ENCODE measurements around the gene TNK2.

Gene TNK2

DNA sequence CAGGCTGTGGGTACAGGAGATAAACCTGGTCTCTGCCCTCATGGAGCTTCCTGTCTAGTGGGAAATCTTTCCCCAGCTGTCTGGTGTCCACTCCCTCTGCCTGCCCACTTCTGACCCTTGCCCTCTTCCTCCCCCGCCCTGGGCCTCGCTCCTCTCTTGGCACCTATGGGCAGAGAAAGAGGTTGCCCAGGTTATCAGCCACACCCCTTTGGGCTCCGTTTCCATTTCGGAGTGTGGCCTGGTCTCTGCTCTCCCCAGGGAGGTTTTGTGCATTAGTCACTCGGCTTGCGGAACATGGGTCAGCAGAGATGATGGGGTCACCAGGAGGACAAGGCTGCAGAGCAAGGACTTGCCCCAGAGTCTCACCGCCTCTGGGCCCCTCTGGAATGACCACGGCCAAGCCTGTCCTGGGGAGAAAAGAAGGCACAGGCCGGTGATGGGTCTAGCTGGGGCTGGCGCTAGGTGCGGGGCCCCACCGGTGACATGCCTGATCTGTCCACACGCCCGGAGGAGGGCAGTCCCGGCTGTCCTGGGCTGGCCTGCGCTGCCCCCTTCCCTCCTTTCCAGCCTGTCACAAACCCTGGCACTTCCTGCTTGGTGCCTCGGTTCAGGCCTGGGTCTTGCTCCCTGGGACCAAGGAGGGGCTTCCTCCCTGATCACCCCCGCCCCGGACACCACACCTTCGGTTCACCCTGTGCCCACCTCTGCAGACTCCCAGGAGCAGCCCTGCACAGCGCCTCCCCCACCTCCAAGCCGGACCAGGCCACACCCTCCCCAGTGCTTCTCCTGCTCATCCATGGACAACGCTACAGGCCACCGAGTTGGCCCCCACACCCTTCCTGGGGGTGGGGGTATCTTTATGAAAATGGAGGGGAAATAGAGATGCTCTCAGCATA lies 61.0 kb downstream of the TNK2 start:
- DNase-seq, result no peak
- no peaks in the 10 kb centered on the region for H3K9me3 ChIP-seq
- H3K4me1 ChIP-seq, result no peaks in the 10 kb centered on the region
- no peak overlapping the region for H3K4me3 ChIP-seq
- H3K27ac ChIP-seq, result no peak overlapping the region
- no peaks in the 10 kb centered on the region for H3K36me3 ChIP-seq
- peaks cover 0 to 12% of the 10 kb centered on the region in 2 donors for H3K27me3 ChIP-seq
- TF ChIP-seq, protein P1, sequence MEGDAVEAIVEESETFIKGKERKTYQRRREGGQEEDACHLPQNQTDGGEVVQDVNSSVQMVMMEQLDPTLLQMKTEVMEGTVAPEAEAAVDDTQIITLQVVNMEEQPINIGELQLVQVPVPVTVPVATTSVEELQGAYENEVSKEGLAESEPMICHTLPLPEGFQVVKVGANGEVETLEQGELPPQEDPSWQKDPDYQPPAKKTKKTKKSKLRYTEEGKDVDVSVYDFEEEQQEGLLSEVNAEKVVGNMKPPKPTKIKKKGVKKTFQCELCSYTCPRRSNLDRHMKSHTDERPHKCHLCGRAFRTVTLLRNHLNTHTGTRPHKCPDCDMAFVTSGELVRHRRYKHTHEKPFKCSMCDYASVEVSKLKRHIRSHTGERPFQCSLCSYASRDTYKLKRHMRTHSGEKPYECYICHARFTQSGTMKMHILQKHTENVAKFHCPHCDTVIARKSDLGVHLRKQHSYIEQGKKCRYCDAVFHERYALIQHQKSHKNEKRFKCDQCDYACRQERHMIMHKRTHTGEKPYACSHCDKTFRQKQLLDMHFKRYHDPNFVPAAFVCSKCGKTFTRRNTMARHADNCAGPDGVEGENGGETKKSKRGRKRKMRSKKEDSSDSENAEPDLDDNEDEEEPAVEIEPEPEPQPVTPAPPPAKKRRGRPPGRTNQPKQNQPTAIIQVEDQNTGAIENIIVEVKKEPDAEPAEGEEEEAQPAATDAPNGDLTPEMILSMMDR (IDR thresholded peaks at IDR 0.05), result no peak
- intact Hi-C loops (cut with DNase I; ENCODE audit: low total_unique reads), result no loop called here

DNA sequence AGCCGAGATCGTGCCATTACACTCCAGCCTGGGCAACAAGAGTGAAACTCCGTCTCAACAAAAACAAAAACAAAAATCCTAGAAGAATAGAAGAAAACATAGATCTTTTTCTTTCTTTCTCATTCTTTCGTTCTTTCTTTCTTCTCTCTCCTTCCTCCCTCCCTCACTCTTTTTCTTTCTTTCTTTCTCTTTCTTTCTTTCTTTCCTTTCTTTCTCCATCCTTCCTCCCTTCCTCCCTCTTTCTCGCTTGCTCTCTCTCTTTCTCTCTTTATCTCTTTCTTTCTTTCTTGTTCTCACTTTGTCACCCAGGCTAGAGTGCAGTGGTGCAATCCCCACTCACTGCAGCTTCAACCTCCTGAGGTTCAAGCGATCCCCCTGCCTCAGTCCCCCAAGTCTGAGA lies 62.9 kb downstream of the TNK2 start:
- Histone ChIP-seq H3K27ac (no peak overlapping the region), H3K9me3 (no peaks in the 10 kb centered on the region), H3K4me3 (no peak overlapping the region), H3K27me3 (peaks cover 0 to 7% of the 10 kb centered on the region in 2 donors), H3K4me1 (no peaks in the 10 kb centered on the region), H3K36me3 (no peaks in the 10 kb centered on the region)
- TF ChIP-seq, protein P1 (IDR thresholded peaks at IDR 0.05), result no peak
- intact Hi-C loops (cut with DNase I; ENCODE audit: low total_unique reads), result no loop called here
- DNase-seq, result no peak

DNA sequence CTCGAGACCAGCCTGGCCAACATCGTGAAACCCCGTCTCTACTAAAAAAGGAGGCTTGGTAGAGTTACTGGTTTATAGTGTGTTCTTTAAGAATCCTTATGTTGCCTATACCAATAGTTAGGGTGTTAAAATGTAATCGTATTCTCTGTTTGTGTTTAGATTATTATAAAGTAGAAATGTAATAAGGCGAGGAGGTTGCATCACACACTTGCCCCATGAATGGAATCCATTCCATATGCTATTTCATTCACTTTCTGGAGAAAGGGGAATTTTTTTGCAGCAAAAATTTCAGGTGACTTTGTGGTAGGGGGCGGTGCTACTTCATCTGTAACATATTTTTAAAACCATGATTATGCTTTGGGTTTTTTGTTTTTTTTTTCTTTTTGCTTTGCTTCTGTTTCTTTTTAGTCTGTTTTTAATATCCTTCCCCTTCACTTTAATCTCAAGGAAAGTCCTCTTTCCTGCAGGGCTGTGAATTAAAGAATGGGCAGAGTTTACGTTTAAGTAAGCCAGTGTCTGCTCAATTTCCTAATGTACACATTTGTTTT lies 63.6 kb downstream of the TNK2 start:
- Histone ChIP-seq H3K27me3 (peaks cover 0 to 8% of the 10 kb centered on the region in 2 donors), H3K36me3 (no peaks in the 10 kb centered on the region), H3K4me1 (no peaks in the 10 kb centered on the region), H3K9me3 (no peaks in the 10 kb centered on the region), H3K4me3 (no peak overlapping the region), H3K27ac (no peak overlapping the region)
- intact Hi-C loops (cut with DNase I; ENCODE audit: low total_unique reads), result no loop called here
- TF ChIP-seq, protein P1 (IDR thresholded peaks at IDR 0.05), result no peak
- DNase-seq, result no peak

DNA sequence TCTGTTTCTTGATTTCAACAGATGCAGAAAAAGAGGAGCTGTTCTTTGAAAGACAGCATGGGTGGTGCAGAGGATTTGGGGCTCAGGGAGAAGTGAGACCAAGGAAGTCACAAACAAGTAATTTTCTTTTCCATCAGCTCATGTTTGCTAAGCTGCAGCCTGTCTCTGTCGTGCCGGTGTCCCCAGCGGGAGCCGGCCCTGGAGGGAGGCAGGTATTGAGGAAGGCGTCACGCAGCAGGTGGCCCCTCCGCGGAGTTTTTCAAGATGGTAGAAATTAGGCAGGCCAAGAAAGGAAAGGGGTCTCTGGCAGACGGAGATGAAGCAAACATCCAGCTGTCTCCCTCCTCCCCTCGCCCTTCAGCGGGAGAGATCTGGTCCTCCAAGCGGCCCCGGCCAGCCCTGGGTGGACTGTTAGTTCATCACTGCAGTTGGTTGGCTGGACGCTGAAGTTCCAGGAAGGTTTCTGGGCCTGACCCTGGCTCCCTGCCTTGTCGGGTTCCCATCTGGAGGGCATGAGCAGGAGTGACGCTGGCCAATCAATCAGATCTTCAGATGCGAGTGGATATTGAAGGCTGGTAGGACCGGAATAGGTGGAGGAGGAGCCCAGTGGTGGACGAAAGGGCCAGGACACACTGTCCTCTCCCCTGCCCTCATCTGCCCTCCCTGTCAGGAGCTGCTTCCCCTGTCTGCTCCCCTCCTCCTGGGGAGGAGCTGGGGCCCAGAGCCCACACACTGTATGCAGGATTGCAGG lies 68.9 kb downstream of the TNK2 start:
- Histone ChIP-seq H3K9me3 (no peaks in the 10 kb centered on the region), H3K4me1 (no peaks in the 10 kb centered on the region), H3K4me3 (no peak overlapping the region), H3K27me3 (peaks cover 0 to 25% of the 10 kb centered on the region in 2 donors), H3K36me3 (no peaks in the 10 kb centered on the region), H3K27ac (no peak overlapping the region)
- intact Hi-C loops (cut with DNase I; ENCODE audit: low total_unique reads), result no loop called here
- TF ChIP-seq, protein P1 (IDR thresholded peaks at IDR 0.05), result no peak
- DNase-seq, result no peak

DNA sequence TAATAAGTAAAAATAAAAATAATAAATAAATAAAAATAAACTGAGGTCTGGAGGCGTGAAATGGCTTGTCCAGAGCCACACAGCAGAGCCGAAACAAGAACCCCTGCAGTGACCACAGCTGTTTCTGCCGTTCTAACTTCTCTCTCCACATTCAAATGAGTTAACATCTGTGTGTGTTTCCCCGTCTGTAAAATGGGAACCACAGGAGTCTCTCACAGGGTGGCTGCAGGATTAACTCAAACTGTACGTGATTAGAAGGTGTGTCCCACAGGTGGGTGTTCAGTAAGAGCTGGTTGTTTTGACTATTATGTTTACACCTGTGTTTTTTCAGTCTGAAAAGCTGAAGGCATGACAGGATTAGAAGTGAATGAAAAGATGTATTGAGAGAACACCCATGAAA lies 69.6 kb downstream of the TNK2 start:
- H3K27me3 ChIP-seq, result peaks cover 0 to 26% of the 10 kb centered on the region in 2 donors
- no peak for DNase-seq
- intact Hi-C loops (cut with DNase I; ENCODE audit: low total_unique reads), result no loop called here

More for the DNA sequence above, 69.6 kb downstream of the TNK2 start:
- Histone ChIP-seq H3K9me3 (no peaks in the 10 kb centered on the region), H3K27ac (no peak overlapping the region), H3K4me1 (no peaks in the 10 kb centered on the region), H3K4me3 (no peak overlapping the region), H3K36me3 (no peaks in the 10 kb centered on the region)
- TF ChIP-seq, protein P1 (IDR thresholded peaks at IDR 0.05), result no peak

Measured in tibial artery (tissue), 4 donors.